ENCODE data around the gene UBALD1. TPM values are rescaled to one million over a fixed set of nuclear protein-coding genes. Genes with fewer than 3 reads are reported as not detected.

Gene UBALD1
- total RNA-seq, 2 donors from 2014 or later = 46.8 to 49.6 TPM

GRCh38 chr16:4612474-4612931 is 2.2 kb downstream of the UBALD1 start:
- peak overlapping the region; percentile 77 for H3K4me3 Mint-ChIP-seq
- WGBS, 2 experiments (ENCODE audit: insufficient coverage in 1 of 2, insufficient read length in 1 of 2) = 72 to 84% methylated on average over 4 to 7 of the region's 7 CpGs

GRCh38 chr16:4611337-4612021 is 3.2 kb downstream of the UBALD1 start:
- H3K4me1 ChIP-seq (ENCODE audit: control insufficient read depth, insufficient read depth, low read length) = peaks cover 7% of the 10 kb centered on the region
- no peaks in the 10 kb centered on the region for H3K9me3 ChIP-seq (ENCODE audit: control insufficient read depth, low read length)
- no peaks in the 10 kb centered on the region for H3K9me3 Mint-ChIP-seq
- no peak for TF ChIP-seq CTCF (conservative IDR thresholded peaks at IDR 0.05)
- H3K36me3 Mint-ChIP-seq (ENCODE audit: low read depth) = peaks cover 7% of the 10 kb centered on the region
- H3K27ac ChIP-seq (ENCODE audit: low read depth, low read length) = no peak overlapping the region
- WGBS, 2 experiments (ENCODE audit: insufficient coverage in 1 of 2, insufficient read length in 1 of 2) = 89 to 96% methylated on average over 14 to 22 of the region's 22 CpGs
- peak; percentile 56 for DNase-seq
- no peak overlapping the region for H3K4me3 ChIP-seq (ENCODE audit: low read length)
- no peaks in the 10 kb centered on the region for H3K27me3 Mint-ChIP-seq (ENCODE audit: insufficient read depth)
- H3K27ac Mint-ChIP-seq = peak overlapping the region; percentile 29
- H3K27me3 ChIP-seq (ENCODE audit: control insufficient read depth, insufficient read depth, low read length, poor library complexity, severe bottlenecking) = no peaks in the 10 kb centered on the region
- peaks cover 11% of the 10 kb centered on the region for H3K4me1 Mint-ChIP-seq
- peaks cover 8% of the 10 kb centered on the region for H3K36me3 ChIP-seq (ENCODE audit: control insufficient read depth, insufficient read depth, low read length)
- no peak overlapping the region for H3K4me3 Mint-ChIP-seq
- no peak overlapping the region for H3K9ac ChIP-seq (ENCODE audit: extremely low read depth, low read length, poor library complexity, severe bottlenecking)

More at GRCh38 chr16:4612474-4612931, 2.2 kb downstream of the UBALD1 start:
- TF ChIP-seq CTCF (conservative IDR thresholded peaks at IDR 0.05) = peak; percentile 67
- Mint-ChIP-seq H3K9me3 (no peaks in the 10 kb centered on the region), H3K36me3 (ENCODE audit: low read depth) (peaks cover 3% of the 10 kb centered on the region), H3K4me1 (peaks cover 14% of the 10 kb centered on the region), H3K27me3 (ENCODE audit: insufficient read depth) (no peaks in the 10 kb centered on the region), H3K27ac (no peak overlapping the region)
- H3K9ac ChIP-seq (ENCODE audit: extremely low read depth, low read length, poor library complexity, severe bottlenecking) = no peak overlapping the region
- H3K4me1 ChIP-seq (ENCODE audit: control insufficient read depth, insufficient read depth, low read length) = peaks cover 7% of the 10 kb centered on the region
- DNase-seq = peak; percentile 87
- H3K27me3 ChIP-seq (ENCODE audit: control insufficient read depth, insufficient read depth, low read length, poor library complexity, severe bottlenecking) = no peaks in the 10 kb centered on the region
- peaks cover 4% of the 10 kb centered on the region for H3K36me3 ChIP-seq (ENCODE audit: control insufficient read depth, insufficient read depth, low read length)
- H3K27ac ChIP-seq (ENCODE audit: low read depth, low read length) = no peak overlapping the region
- no peaks in the 10 kb centered on the region for H3K9me3 ChIP-seq (ENCODE audit: control insufficient read depth, low read length)
- peak overlapping the region; percentile 93 for H3K4me3 ChIP-seq (ENCODE audit: low read length)

GRCh38 chr16:4610011-4611005 is 4.4 kb downstream of the UBALD1 start:
- Mint-ChIP-seq H3K4me3 (no peak overlapping the region), H3K36me3 (ENCODE audit: low read depth) (peaks cover 7% of the 10 kb centered on the region), H3K27ac (no peak overlapping the region), H3K27me3 (ENCODE audit: insufficient read depth) (no peaks in the 10 kb centered on the region), H3K4me1 (peaks cover 10% of the 10 kb centered on the region), H3K9me3 (no peaks in the 10 kb centered on the region)
- no peak overlapping the region for H3K9ac ChIP-seq (ENCODE audit: extremely low read depth, low read length, poor library complexity, severe bottlenecking)
- H3K27ac ChIP-seq (ENCODE audit: low read depth, low read length) = no peak overlapping the region
- peaks cover 7% of the 10 kb centered on the region for H3K4me1 ChIP-seq (ENCODE audit: control insufficient read depth, insufficient read depth, low read length)
- H3K4me3 ChIP-seq (ENCODE audit: low read length) = no peak overlapping the region
- H3K9me3 ChIP-seq (ENCODE audit: control insufficient read depth, low read length) = no peaks in the 10 kb centered on the region
- peaks cover 8% of the 10 kb centered on the region for H3K36me3 ChIP-seq (ENCODE audit: control insufficient read depth, insufficient read depth, low read length)
- no peak for TF ChIP-seq CTCF (conservative IDR thresholded peaks at IDR 0.05)
- H3K27me3 ChIP-seq (ENCODE audit: control insufficient read depth, insufficient read depth, low read length, poor library complexity, severe bottlenecking) = no peaks in the 10 kb centered on the region
- peak; percentile 59 for DNase-seq
- WGBS, 2 experiments (ENCODE audit: insufficient coverage in 1 of 2, insufficient read length in 1 of 2) = 91% methylated on average over 18 to 32 of the region's 32 CpGs

Data from endodermal cell (in vitro differentiated cells).